Thyroid gland (tissue), 4 donors: ENCODE data around the gene CCDC107.
"Not testable (repeated sequence)": the region's sequence is repeated elsewhere in the genome, so short reads cannot be mapped to it uniquely, and the experiment has no call there.

Experiments used
- POLR2A ChIP-seq, 2 donors: fragments of 450-650 bp; IDR thresholded peaks; one replicate each; pipeline ENCODE4 v1.6.1; 2017; ENCODE audit warnings: antibody characterized with exemption in 2 of 2, mild to moderate bottlenecking in 2 of 2, moderate library complexity in 1 of 2
- TF ChIP-seq, protein P1 (sequence below), 6 experiments: fragments of 200-600 bp in 3 of 6; fragments of 450-650 bp in 3 of 6; sonication (generic) in 3 of 6; IDR thresholded peaks; one replicate each; pipeline ENCODE4 v1.5.1; 2016 to 2019; ENCODE audit warnings: antibody characterized with exemption in 6 of 6, mild to moderate bottlenecking in 2 of 6, inconsistent platforms in 1 of 6, moderate library complexity in 1 of 6

DNA sequence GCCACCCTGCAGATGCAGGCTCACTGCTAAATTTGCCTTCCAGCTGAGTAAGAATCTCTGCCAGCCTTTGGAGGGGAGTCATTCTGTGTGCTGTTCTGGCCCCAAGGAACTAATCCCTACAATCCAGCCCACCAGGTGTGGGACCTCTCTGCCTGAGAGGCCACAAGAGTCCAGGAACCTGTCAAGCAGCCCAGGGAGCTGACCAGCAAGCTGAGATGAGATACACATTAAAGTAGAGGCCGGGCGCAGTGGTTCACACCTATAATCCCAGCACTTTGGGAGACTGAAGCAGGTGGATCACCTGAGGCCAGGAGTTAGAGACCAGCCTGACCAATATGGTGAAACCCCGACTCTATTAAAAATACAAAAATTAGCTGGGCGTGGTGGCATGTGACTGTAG lies 46.0 kb upstream of the CCDC107 start:
- TF ChIP-seq, protein P1, sequence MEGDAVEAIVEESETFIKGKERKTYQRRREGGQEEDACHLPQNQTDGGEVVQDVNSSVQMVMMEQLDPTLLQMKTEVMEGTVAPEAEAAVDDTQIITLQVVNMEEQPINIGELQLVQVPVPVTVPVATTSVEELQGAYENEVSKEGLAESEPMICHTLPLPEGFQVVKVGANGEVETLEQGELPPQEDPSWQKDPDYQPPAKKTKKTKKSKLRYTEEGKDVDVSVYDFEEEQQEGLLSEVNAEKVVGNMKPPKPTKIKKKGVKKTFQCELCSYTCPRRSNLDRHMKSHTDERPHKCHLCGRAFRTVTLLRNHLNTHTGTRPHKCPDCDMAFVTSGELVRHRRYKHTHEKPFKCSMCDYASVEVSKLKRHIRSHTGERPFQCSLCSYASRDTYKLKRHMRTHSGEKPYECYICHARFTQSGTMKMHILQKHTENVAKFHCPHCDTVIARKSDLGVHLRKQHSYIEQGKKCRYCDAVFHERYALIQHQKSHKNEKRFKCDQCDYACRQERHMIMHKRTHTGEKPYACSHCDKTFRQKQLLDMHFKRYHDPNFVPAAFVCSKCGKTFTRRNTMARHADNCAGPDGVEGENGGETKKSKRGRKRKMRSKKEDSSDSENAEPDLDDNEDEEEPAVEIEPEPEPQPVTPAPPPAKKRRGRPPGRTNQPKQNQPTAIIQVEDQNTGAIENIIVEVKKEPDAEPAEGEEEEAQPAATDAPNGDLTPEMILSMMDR (IDR thresholded peaks at IDR 0.05): not testable (repeated sequence)
- not testable (repeated sequence) for TF ChIP-seq POLR2A (IDR thresholded peaks at IDR 0.05)
